HFF-Myc (cell line): ENCODE measurements around the gene PTPRA.

Experiments
- DNase-seq: peaks from one replicate; pipeline ENCODE4 v3.0.0-alpha.2; 2011; ENCODE audit warnings: low read depth; ENCODE audit errors: extremely low read depth
- H3K4me3 ChIP-seq: replicated peaks from 2 replicates; pipeline ENCODE4 v1.5.1; 2011; ENCODE audit warnings: low read depth, mild to moderate bottlenecking, control low read depth, low read length
- CTCF ChIP-seq: IDR thresholded peaks from 2 replicates; pipeline ENCODE4 v1.5.1; 2012; ENCODE audit warnings: mild to moderate bottlenecking, low read depth, low read length, control low read depth; ENCODE audit errors: missing control alignments

PTPRA gene

GRCh38 chr20:2907519-2907918 lies 34.2 kb downstream of the PTPRA start:
- no peak overlapping the region for H3K4me3 ChIP-seq
- TF ChIP-seq CTCF: no peak
- DNase-seq: no peak

GRCh38 chr20:2909953-2910352 lies 36.7 kb downstream of the PTPRA start:
- H3K4me3 ChIP-seq: no peak overlapping the region
- TF ChIP-seq CTCF: no peak
- DNase-seq: no peak

GRCh38 chr20:2911200-2911599 lies 37.9 kb downstream of the PTPRA start:
- no peak for TF ChIP-seq CTCF
- DNase-seq: no peak
- H3K4me3 ChIP-seq: no peak overlapping the region

- TF ChIP-seq CTCF: peak; percentile 6
- no peak overlapping the region for H3K4me3 ChIP-seq
- DNase-seq: no peak
These were observed 40.9 kb downstream of the PTPRA start for GRCh38 chr20:2914160-2914559.

GRCh38 chr20:2917266-2917665 lies 44.0 kb downstream of the PTPRA start:
- no peak for TF ChIP-seq CTCF
- no peak overlapping the region for H3K4me3 ChIP-seq
- DNase-seq: no peak

- no peak for DNase-seq
- TF ChIP-seq CTCF: no peak
- H3K4me3 ChIP-seq: no peak overlapping the region
These were observed 45.1 kb downstream of the PTPRA start for GRCh38 chr20:2918096-2919049.
